DND-41 (cell line): ENCODE results near the gene FLT3LG.

Experiments used
- ATAC-seq: fragments of 200-7000 bp; cut with Tn5 transposase; 3 replicates; pipeline ENCODE4 v1.9.1; 2021; ENCODE audit warnings: low read depth; ENCODE audit not compliant: insufficient read depth
- DNase-seq: peaks from one replicate; pipeline ENCODE4 v3.0.0-alpha.2; 2020
- H2AFZ ChIP-seq: 2 replicates; pipeline ENCODE4 v1.6.0; 2012; ENCODE audit warnings: low read depth, low read length
- H3K27ac ChIP-seq: 2 replicates; pipeline ENCODE4 v1.5.1; 2012; ENCODE audit warnings: low read length, inconsistent platforms
- H3K27me3 ChIP-seq: fragments of 200-600 bp; sonication (generic); 2 replicates; pipeline ENCODE4 v1.6.0; 2012; ENCODE audit warnings: low read length, mild to moderate bottlenecking, inconsistent platforms; ENCODE audit not compliant: insufficient read depth, poor library complexity
- H3K36me3 ChIP-seq: 2 replicates; pipeline ENCODE4 v1.5.1; 2012; ENCODE audit warnings: low read length, inconsistent platforms; ENCODE audit not compliant: insufficient read depth
- H3K4me1 ChIP-seq: 2 replicates; pipeline ENCODE4 v1.5.1; 2012; ENCODE audit warnings: mild to moderate bottlenecking, low read length; ENCODE audit not compliant: insufficient read depth
- H3K4me2 ChIP-seq: 2 replicates; pipeline ENCODE4 v1.6.0; 2012; ENCODE audit warnings: mild to moderate bottlenecking, moderate library complexity, low read length, inconsistent platforms; ENCODE audit not compliant: insufficient read depth
- H3K4me3 ChIP-seq, 2 experiments: fragments of 200-600 bp in 1 of 2; shearing (Covaris generic) in 1 of 2; 2 replicates each; pipeline ENCODE4 v1.5.1; 2012 to 2016; ENCODE audit warnings: inconsistent platforms in 2 of 2, low read length in 2 of 2, mild to moderate bottlenecking in 2 of 2, low read depth in 1 of 2, moderate library complexity in 1 of 2
- H3K79me2 ChIP-seq: 2 replicates; pipeline ENCODE4 v1.6.0; 2012; ENCODE audit warnings: low read length, inconsistent platforms; ENCODE audit not compliant: insufficient read depth
- H3K9ac ChIP-seq: 2 replicates; pipeline ENCODE4 v1.6.0; 2012; ENCODE audit warnings: low read depth, mild to moderate bottlenecking, inconsistent platforms, low read length, moderate library complexity
- H3K9me3 ChIP-seq: 2 replicates; pipeline ENCODE4 v1.5.1; 2012; ENCODE audit warnings: low read length, moderate library complexity, mild to moderate bottlenecking, inconsistent platforms; ENCODE audit not compliant: insufficient read depth, severe bottlenecking
- H4K20me1 ChIP-seq: 2 replicates; pipeline ENCODE4 v1.6.0; 2012; ENCODE audit warnings: low read length; ENCODE audit not compliant: insufficient read depth
- CTCF ChIP-seq: IDR thresholded peaks from 2 replicates; pipeline ENCODE4 v1.5.1; 2012; ENCODE audit warnings: borderline replicate concordance, low read length, moderate library complexity, mild to moderate bottlenecking; ENCODE audit not compliant: poor library complexity, severe bottlenecking; ENCODE audit errors: extremely low read depth
- EZH2 ChIP-seq: IDR thresholded peaks from 3 replicates; pipeline ENCODE4 v1.6.1; 2012; ENCODE audit warnings: borderline replicate concordance, low read depth, mild to moderate bottlenecking, moderate library complexity, low read length, inconsistent platforms; ENCODE audit not compliant: severe bottlenecking

Gene FLT3LG

GRCh38 chr19:49435670-49436069, 38.3 kb upstream of the FLT3LG start:
- Histone ChIP-seq H3K36me3 (no peaks in the 10 kb centered on the region), H3K4me2 (no peak overlapping the region), H3K9me3 (no peaks in the 10 kb centered on the region), H3K4me1 (no peaks in the 10 kb centered on the region), H3K79me2 (no peaks in the 10 kb centered on the region), H3K27me3 (peaks cover 18% of the 10 kb centered on the region), H4K20me1 (peaks cover 4% of the 10 kb centered on the region; the same call in 1 of the 2 replicates), H3K27ac (no peak overlapping the region), H2AFZ (no peak overlapping the region), H3K9ac (no peak overlapping the region), H3K4me3 (no peak overlapping the region)
- TF ChIP-seq CTCF = no peak
- TF ChIP-seq EZH2 = no peak
- ATAC-seq = no peak
- no peak for DNase-seq

- no peaks in the 10 kb centered on the region for H3K4me1 ChIP-seq
- no peak for TF ChIP-seq CTCF
- no peak for TF ChIP-seq EZH2
- no peak overlapping the region for H3K4me2 ChIP-seq
- ATAC-seq (no peak), DNase-seq (peak; percentile 32)
- peaks cover 19% of the 10 kb centered on the region for H3K27me3 ChIP-seq
- H3K9me3 ChIP-seq = no peaks in the 10 kb centered on the region
- no peak overlapping the region for H3K9ac ChIP-seq
- H3K79me2 ChIP-seq = no peaks in the 10 kb centered on the region
- H3K4me3 ChIP-seq = no peak overlapping the region
- H4K20me1 ChIP-seq = peaks cover 4% of the 10 kb centered on the region; the same call in 1 of the 2 replicates
- no peaks in the 10 kb centered on the region for H3K36me3 ChIP-seq
- H2AFZ ChIP-seq = no peak overlapping the region
- no peak overlapping the region for H3K27ac ChIP-seq
These were observed 37.5 kb upstream of the FLT3LG start for GRCh38 chr19:49436381-49437017.

- TF ChIP-seq EZH2 = no peak
- TF ChIP-seq CTCF = no peak
- ATAC-seq (no peak), DNase-seq (no peak)
- no peak overlapping the region for H3K4me3 ChIP-seq
- H2AFZ ChIP-seq = no peak overlapping the region
- H3K79me2 ChIP-seq = no peaks in the 10 kb centered on the region
- peaks cover 23% of the 10 kb centered on the region for H3K27me3 ChIP-seq
- H3K4me1 ChIP-seq = no peaks in the 10 kb centered on the region
- H3K9me3 ChIP-seq = no peaks in the 10 kb centered on the region
- H3K27ac ChIP-seq = no peak overlapping the region
- H3K4me2 ChIP-seq = no peak overlapping the region
- no peaks in the 10 kb centered on the region for H3K36me3 ChIP-seq
- peaks cover 4% of the 10 kb centered on the region; the same call in 1 of the 2 replicates for H4K20me1 ChIP-seq
- no peak overlapping the region for H3K9ac ChIP-seq
These were observed 36.8 kb upstream of the FLT3LG start for GRCh38 chr19:49437231-49437630.
